Measurements from ENCODE around the gene TCF7L1.
"Not testable (repeated sequence)": the region's sequence is repeated elsewhere in the genome, so short reads cannot be mapped to it uniquely, and the experiment has no call there.

The TCF7L1 gene

GRCh38 chr2:85132834-85133637, at the start of gene TCF7L1:
Gene TCF7L1 (plus strand): TSS chr2:85133392. CDS start chr2:85133685, 293 bp downstream.
- peak; percentile 58 for DNase-seq

DNA sequence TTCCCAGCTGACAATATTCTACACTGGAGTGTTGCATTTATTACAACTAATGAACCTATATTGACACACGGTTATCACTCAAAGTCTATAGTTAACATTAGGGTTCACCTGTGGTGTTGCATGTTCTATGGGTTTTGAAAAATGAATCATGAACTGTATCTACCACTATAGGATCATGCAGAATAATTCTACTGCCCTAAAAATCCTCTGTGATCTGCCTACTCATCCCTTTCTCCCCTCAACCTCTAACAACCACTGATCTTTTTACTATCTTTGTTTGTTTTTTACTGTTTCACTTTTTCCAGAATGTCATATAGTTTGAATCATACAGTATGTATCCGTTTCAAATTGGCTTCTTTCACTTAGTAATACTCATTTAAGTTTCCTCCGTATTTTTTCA, 47.6 kb upstream of the TCF7L1 start:
- DNase-seq, result no peak

DNA sequence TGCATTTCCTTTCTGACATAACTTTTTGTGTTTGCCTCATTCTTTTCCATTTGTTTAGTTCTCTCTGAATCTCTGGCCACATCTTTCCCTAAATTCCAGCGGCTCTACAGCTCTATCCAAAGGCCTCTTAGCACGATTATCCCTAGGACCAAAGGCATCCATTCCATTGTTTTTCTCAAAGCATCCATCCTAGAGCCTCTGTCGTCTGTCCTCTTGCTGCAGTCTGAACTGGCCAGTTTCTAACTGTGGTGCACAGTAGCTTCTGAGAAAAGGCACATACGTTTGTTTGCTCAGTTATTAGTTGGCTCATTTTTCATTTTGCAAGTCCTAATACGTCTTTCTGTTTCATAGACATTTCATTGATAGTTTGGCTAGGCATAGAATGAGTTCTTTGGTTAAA, 45.7 kb upstream of the TCF7L1 start:
- DNase-seq, result no peak

- no peak for DNase-seq
Observed at GRCh38 chr2:85088921-85089320, 44.3 kb upstream of the TCF7L1 start.

DNA sequence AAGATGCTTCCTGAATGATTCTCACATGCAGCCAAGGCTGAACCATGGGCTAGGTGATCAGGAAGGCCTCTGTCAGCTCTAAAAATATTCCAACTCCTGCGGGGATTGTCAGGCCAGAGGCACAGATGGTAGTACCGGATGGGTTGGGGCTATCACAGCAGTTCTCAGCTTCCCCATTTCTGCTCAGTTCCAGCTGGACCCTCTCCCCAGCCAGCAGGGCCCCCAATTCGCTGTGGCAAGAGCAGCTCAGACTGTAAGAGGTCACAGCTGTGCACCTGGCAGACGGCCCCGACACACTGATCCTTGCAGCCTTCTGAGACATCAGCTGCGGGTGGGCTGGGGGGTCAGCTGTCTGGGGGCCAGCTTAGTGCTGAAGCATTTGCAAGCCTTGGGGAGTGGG, 43.6 kb upstream of the TCF7L1 start:
- DNase-seq, result no peak

GRCh38 chr2:85091838-85092237, 41.4 kb upstream of the TCF7L1 start:
- no peak for DNase-seq

GRCh38 chr2:85095094-85095493, 38.1 kb upstream of the TCF7L1 start:
- no peak for DNase-seq

DNA sequence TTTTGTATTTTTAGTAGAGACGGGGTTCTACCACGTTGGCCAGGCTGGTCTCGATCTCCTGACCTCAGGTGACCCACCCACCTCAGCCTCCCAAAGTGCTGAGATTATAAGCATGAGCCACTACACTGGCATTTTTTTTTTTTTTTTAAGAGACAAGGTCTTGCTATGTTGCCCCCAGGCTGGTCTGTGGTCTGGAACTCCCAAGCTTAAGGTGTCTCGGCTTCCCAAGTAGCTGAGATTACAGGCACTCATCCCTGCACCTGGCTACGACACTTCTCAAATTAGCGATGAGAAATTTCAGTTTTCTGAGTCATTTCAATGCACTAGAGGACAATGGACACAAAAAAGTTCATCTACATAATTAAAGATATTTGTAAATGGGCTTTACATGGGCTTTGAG, 36.6 kb upstream of the TCF7L1 start:
- no peak for DNase-seq

- DNase-seq, result no peak
Observed at GRCh38 chr2:85104228-85104627, 29.0 kb upstream of the TCF7L1 start.

DNA sequence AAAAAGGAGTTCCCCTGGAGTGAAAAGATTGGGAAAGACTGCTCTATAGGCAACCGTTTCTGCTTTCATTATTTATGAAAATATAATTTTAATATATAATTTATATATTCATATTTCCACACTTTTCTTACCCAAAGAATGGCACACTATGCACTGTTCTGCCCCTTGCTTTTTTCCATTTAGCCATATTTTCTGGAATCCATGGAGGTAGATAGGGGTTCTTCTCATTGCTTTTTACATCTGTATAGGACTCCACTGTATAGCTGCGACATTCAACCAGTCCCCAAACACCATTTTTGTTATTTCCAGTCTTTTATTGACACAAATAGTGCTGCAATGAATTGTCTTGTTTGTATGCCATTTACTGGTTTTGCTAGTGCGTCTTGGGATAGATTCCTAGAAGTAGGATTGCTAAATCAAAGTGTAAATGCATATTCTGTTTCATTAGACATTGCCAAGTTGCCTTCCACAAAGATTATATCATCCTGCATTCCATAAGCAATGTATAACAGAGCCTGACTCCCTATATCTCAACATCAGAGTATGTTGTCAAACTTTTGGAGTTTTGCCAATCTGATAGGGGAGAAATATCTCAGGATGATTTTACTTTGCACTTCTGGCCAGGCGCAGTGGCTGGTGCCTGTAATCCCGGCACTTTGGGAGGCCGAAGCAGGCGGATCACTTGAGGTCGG, 26.6 kb upstream of the TCF7L1 start:
- DNase-seq, result no peak

DNA sequence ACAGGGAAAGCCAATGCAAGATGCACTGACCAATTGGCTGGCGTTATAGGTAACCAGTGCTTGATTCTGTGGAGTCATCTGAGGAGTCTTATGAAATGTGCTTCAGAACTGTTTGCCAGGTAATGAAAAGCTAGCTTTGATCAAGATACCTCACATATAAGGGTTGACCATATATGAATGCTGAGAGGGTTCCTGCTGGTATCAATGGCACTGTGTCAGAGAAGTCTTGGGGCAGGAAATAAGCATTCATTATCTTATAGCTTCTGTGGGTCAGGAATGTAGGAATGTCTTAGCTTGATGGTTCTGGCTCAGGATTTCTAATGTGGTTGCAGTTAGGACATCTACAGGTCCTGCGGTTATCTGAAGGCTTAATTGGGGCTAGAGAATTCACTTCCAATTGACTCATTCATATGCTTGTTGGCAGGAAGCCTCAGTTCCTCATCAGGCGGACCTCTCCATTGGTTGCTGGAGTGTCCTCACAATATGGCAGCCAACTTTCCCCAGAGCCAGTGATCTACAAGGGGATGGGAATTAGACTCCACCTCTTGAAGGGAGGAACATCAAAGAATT, 22.1 kb upstream of the TCF7L1 start:
- DNase-seq, result no peak

DNA sequence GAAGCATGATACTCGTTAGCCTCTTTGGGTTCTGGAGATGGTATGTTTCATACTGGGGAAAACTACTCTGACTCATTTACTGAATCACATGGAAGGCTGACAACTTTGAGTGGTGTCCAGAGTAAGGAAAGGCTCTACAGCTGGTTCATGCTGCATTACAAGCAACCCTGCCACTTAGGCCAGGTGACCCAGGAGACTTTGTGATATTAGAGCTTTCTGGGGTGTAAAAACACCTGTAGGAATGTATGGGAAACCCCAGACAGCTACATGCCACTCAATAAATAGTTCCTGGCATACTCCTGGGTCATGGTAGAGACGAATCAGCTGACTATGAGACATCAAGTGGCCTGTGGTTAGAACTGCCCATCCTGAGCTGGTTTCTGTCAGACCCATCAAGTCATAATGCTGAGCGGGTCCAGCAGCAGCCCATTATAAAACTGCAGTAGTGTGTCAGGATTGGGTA, 21.3 kb upstream of the TCF7L1 start:
- no peak for DNase-seq

- DNase-seq, result no peak
Observed at GRCh38 chr2:85112906-85113625, 20.1 kb upstream of the TCF7L1 start.

DNA sequence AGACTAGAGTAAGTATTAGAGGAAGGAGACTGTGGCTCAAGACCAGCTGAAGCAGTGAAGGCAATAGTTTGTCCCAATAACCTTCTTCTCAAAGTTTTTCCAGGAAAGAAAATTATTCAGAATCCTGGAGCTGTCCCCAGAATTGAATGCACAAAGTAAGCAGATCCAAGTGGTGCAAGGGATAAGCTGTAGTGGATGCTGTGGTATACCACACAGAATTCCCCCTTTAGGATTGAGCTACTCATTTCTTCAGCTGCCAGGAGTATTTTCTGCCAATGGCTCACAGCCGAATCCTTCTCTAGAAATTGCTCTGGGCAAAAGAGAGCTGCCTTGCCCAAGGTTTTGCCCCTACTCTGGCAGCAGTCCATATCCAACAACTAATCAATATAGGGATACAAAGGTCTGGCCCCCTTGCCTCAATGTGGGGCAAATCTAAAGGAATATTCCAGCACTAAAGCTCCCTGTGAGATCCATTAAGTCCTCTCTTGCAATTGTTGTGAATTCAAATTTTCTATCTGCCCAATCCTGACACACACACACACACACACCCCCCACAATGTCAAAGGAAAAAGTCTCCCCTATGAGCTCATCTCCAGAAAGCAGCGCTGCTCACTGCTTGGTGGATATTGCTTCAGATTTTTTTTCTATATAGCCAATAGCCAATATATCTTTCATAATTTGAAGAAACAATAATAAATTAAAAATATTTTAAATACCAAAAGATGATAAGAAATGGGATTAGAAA, 18.4 kb upstream of the TCF7L1 start:
- DNase-seq, result no peak

GRCh38 chr2:85116207-85116606, 17.0 kb upstream of the TCF7L1 start:
- DNase-seq, result no peak

DNA sequence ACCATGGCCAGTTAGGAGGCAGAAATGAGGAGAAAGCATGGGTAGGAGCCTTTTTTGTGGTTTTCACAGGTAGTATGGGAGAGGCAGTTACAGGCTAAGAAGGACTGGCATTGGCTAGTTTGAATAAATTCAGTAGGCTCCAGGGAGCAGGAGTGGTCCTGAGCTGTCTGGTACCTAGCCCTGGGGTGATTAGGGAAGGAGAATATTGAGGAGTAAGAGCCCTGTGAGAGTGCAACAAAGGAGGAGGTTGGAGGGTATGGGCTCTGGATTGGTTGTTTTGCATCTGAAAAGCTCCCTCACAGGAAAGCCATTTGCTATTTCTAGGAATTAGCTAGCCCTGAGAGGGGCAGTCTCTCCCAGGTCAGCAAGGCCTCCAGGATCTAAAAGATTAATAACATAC, 13.3 kb upstream of the TCF7L1 start:
- DNase-seq, result no peak

GRCh38 chr2:85120363-85120762, 12.8 kb upstream of the TCF7L1 start:
- DNase-seq, result no peak

- not testable (repeated sequence) for DNase-seq
Observed at GRCh38 chr2:85126462-85126861, 6.7 kb upstream of the TCF7L1 start.

- no peak for DNase-seq
Observed at GRCh38 chr2:85129861-85130260, 3.3 kb upstream of the TCF7L1 start.

GRCh38 chr2:85130407-85130806, 2.8 kb upstream of the TCF7L1 start:
- DNase-seq, result no peak

GRCh38 chr2:85131116-85131515, 2.1 kb upstream of the TCF7L1 start:
- no peak for DNase-seq

DNA sequence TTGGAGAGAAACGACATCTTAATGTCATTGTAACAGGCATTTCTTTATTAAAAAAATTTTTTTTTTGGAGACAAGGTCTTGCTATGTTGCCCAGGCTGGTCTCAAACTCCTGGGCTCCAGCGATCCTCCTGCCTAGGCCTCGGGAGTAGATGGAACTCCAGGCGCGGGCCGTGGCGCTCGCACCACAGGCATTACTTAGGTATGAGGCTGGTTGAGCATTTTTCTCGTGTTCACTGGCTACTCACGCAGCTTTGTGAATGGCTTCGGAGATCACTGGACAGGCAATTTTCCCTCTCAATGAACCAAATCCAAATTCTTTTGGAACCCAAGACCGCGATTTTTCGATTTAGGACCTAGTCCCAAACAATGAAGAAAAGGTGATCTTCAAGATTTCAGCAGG, 795 bp upstream of the TCF7L1 start:
- peak; percentile 14 for DNase-seq
